CD14-positive monocyte (primary cell): Measurements from ENCODE around the gene TNS2. TPM values are rescaled to one million over a fixed set of nuclear protein-coding genes. Genes with fewer than 3 reads are reported as not detected.

Experiments
- DNase-seq, 3 donors: peaks; one replicate each; pipeline ENCODE4 v3.0.0-alpha.2; 2011 to 2022
- H2AFZ ChIP-seq: 2 replicates; pipeline ENCODE4 v1.6.0; 2012; ENCODE audit warnings: mild to moderate bottlenecking, low read depth, low read length, inconsistent platforms; ENCODE audit not compliant: insufficient read depth, poor library complexity, severe bottlenecking
- H3K27ac ChIP-seq, 2 donors: 1 replicate in 1 of 2; 2 replicates in 1 of 2; pipeline ENCODE4 v1.5.1; 2012 to 2013; ENCODE audit warnings: low read length in 2 of 2, control low read depth in 1 of 2, inconsistent platforms in 1 of 2, low read depth in 1 of 2, mild to moderate bottlenecking in 1 of 2
- H3K27me3 ChIP-seq, 2 donors: one replicate each; pipeline versions ENCODE4 v1.6.0 to v1.6.1; 2011 to 2013; ENCODE audit warnings: low read length in 2 of 2; ENCODE audit not compliant: control insufficient read depth in 2 of 2, insufficient read depth in 2 of 2
- H3K36me3 ChIP-seq, 2 donors: replicated peaks in 1 of 2; 1 replicate in 1 of 2; 2 replicates in 1 of 2; pipeline versions ENCODE4 v1.5.1 to v1.6.1; 2012 to 2013; ENCODE audit warnings: low read length in 2 of 2, control low read depth in 1 of 2, inconsistent platforms in 1 of 2, mild to moderate bottlenecking in 1 of 2; ENCODE audit not compliant: insufficient read depth in 2 of 2, control insufficient read depth in 1 of 2
- H3K4me1 ChIP-seq, 2 donors: 1 replicate in 1 of 2; 2 replicates in 1 of 2; pipeline versions ENCODE4 v1.5.1 to v1.6.1; 2012 to 2013; ENCODE audit warnings: low read length in 2 of 2, control low read depth in 1 of 2, inconsistent platforms in 1 of 2, mild to moderate bottlenecking in 1 of 2, moderate library complexity in 1 of 2; ENCODE audit not compliant: insufficient read depth in 2 of 2, control insufficient read depth in 1 of 2
- H3K4me2 ChIP-seq: replicated peaks from 2 replicates; pipeline ENCODE3; 2012; ENCODE audit warnings: low read length, moderate library complexity, mild to moderate bottlenecking; ENCODE audit not compliant: poor library complexity, severe bottlenecking; ENCODE audit errors: extremely low read depth
- H3K4me3 ChIP-seq, 3 experiments: fragments of 200-600 bp in 1 of 3; sonication (generic) in 1 of 3; replicated peaks in 1 of 3; 1 replicate in 2 of 3; 2 replicates in 1 of 3; pipeline ENCODE4 v1.5.1; 2011 to 2013; ENCODE audit warnings: low read length in 3 of 3, mild to moderate bottlenecking in 3 of 3, control low read depth in 2 of 3, low read depth in 2 of 3, inconsistent platforms in 1 of 3, moderate library complexity in 1 of 3
- H3K79me2 ChIP-seq: 2 replicates; pipeline ENCODE4 v1.6.0; 2012; ENCODE audit warnings: mild to moderate bottlenecking, control low read depth, inconsistent platforms, low read length, moderate library complexity; ENCODE audit not compliant: insufficient read depth
- H3K9ac ChIP-seq: 2 replicates; pipeline ENCODE4 v1.6.0; 2017; ENCODE audit warnings: low read length, mild to moderate bottlenecking; ENCODE audit not compliant: insufficient read depth, poor library complexity, severe bottlenecking
- H3K9me3 ChIP-seq, 2 donors: replicated peaks in 1 of 2; 1 replicate in 1 of 2; 2 replicates in 1 of 2; pipeline versions ENCODE4 v1.5.1 to v1.6.1; 2012 to 2013; ENCODE audit warnings: low read length in 2 of 2, control low read depth in 1 of 2; ENCODE audit not compliant: control insufficient read depth in 1 of 2, insufficient read depth in 1 of 2
- H4K20me1 ChIP-seq: 2 replicates; pipeline ENCODE4 v1.6.0; 2012; ENCODE audit warnings: mild to moderate bottlenecking, low read length, control low read depth, moderate library complexity; ENCODE audit not compliant: insufficient read depth
- H3K27ac Mint-ChIP-seq, 7 donors: one replicate each; pipeline ENCODE4 v1.8.0; 2020; ENCODE audit warnings: mild to moderate bottlenecking in 7 of 7, mixed read lengths in 7 of 7, moderate library complexity in 6 of 7, inconsistent platforms in 2 of 7
- H3K27me3 Mint-ChIP-seq, 3 donors: one replicate each; pipeline ENCODE4 v1.8.0; 2021 to 2022; ENCODE audit warnings: low read depth in 3 of 3, mild to moderate bottlenecking in 3 of 3, mixed read lengths in 3 of 3, moderate library complexity in 3 of 3, inconsistent platforms in 1 of 3
- H3K36me3 Mint-ChIP-seq, 2 donors: one replicate each; pipeline ENCODE4 v1.8.0; 2020; ENCODE audit warnings: mixed read lengths in 2 of 2, inconsistent platforms in 1 of 2, mild to moderate bottlenecking in 1 of 2
- H3K4me1 Mint-ChIP-seq: one replicate; pipeline ENCODE4 v1.8.0; 2020; ENCODE audit warnings: mild to moderate bottlenecking, mixed read lengths
- H3K4me3 Mint-ChIP-seq, 2 donors: one replicate each; pipeline ENCODE4 v1.8.0; 2020; ENCODE audit warnings: mild to moderate bottlenecking in 2 of 2, mixed read lengths in 2 of 2, moderate library complexity in 1 of 2
- H3K9me3 Mint-ChIP-seq, 7 donors: one replicate each; pipeline ENCODE4 v1.8.0; 2020 to 2022; ENCODE audit warnings: mixed read lengths in 7 of 7, mild to moderate bottlenecking in 6 of 7, moderate library complexity in 6 of 7, inconsistent platforms in 2 of 7
- WGBS: methylation state at CpG from one replicate; pipeline ENCODE4 v1.1.5; 2013; ENCODE audit warnings: missing lambda C conversion rate; ENCODE audit not compliant: insufficient coverage; 5-methylcytosine and 5-hydroxymethylcytosine counted together
- intact Hi-C, 2 donors: fragments of 100-400 bp; cut with micrococcal nuclease; formaldehyde crosslinking; loops; one replicate each; pipeline versions ENCODE4 v1.15.0 to v1.15.1; 2023
- polyA plus RNA-seq, 3 donors: library from polyadenylated mRNA; depleted of rRNA in 1 of 3; unstranded in 2 of 3; stranded (reverse) in 1 of 3; fragments of 300-500 nt in 2 of 3; fragments of >200 nt in 1 of 3; fragmentation: Illumina TruSeq in 2 of 3; gene quantifications; 1 replicate in 2 of 3; 2 replicates in 1 of 3; pipeline ENCODE4 v1.2.3, GENCODE V29; 2012 to 2021
- TF ChIP-seq, protein P1 (sequence below): fragments of 200-600 bp; IDR thresholded peaks from one replicate; pipeline ENCODE4 v1.8.0; 2022; ENCODE audit warnings: antibody characterized with exemption, mild to moderate bottlenecking

TNS2 gene
- polyA plus RNA-seq, 3 donors: 0.05 to 0.43 (median 0.36) TPM

- Mint-ChIP-seq H3K27me3 (peaks cover 26 to 35% (median 34%) of the 10 kb centered on the region in 3 donors), H3K9me3 (peaks cover 0 to 4% (median 0%) of the 10 kb centered on the region in 7 donors), H3K4me1 (peaks cover 56% of the 10 kb centered on the region), H3K27ac (no peak overlapping the region), H3K36me3 (peaks cover 0 to 13% of the 10 kb centered on the region in 2 donors), H3K4me3 (no peak overlapping the region)
- Histone ChIP-seq H3K4me1 (peaks cover 61 to 63% of the 10 kb centered on the region in 2 donors), H3K9me3 (no peaks in the 10 kb centered on the region), H2AFZ (no peak overlapping the region), H3K4me2 (no peak overlapping the region), H3K9ac (no peak overlapping the region), H3K79me2 (no peaks in the 10 kb centered on the region), H3K36me3 (no peaks in the 10 kb centered on the region), H4K20me1 (no peaks in the 10 kb centered on the region), H3K27ac (no peak overlapping the region), H3K4me3 (no peak overlapping the region), H3K27me3 (peaks cover 15 to 24% of the 10 kb centered on the region in 2 donors)
- TF ChIP-seq, protein P1, sequence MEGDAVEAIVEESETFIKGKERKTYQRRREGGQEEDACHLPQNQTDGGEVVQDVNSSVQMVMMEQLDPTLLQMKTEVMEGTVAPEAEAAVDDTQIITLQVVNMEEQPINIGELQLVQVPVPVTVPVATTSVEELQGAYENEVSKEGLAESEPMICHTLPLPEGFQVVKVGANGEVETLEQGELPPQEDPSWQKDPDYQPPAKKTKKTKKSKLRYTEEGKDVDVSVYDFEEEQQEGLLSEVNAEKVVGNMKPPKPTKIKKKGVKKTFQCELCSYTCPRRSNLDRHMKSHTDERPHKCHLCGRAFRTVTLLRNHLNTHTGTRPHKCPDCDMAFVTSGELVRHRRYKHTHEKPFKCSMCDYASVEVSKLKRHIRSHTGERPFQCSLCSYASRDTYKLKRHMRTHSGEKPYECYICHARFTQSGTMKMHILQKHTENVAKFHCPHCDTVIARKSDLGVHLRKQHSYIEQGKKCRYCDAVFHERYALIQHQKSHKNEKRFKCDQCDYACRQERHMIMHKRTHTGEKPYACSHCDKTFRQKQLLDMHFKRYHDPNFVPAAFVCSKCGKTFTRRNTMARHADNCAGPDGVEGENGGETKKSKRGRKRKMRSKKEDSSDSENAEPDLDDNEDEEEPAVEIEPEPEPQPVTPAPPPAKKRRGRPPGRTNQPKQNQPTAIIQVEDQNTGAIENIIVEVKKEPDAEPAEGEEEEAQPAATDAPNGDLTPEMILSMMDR: no peak
- WGBS: 100% methylated on average over 9 of the region's 13 CpGs
- intact Hi-C loops: loop anchor here in 1 of 2 donors (5.0 kb wide), 1 partner anchor 33 kb away; no protein-coding TSS in a partner anchor
- DNase-seq: no peak
Observed at GRCh38 chr12:53100466-53101151, 50.7 kb downstream of the TNS2 start.

DNA sequence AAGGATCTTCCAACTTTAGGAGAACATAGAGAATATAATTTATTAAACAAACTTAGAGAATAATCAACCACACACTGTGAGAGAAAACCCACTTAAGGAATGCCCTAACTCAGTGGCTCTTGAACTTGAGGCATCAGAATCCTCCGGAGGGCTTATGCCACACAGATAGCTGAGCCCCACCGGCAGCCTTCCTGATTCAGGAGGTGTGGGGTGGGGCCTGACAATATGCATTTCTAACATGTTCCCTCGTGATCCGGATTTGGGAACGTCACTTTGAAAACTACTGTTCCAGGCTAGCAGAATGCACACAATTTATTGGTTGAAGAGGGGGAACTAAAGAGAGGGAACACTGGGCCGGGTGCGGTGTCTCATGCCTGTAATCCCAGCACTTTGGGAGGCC lies 51.4 kb downstream of the TNS2 start:
- no peak overlapping the region for H3K4me3 Mint-ChIP-seq
- H2AFZ ChIP-seq: no peak overlapping the region
- H3K36me3 Mint-ChIP-seq: peaks cover 0 to 13% of the 10 kb centered on the region in 2 donors
- H3K4me1 ChIP-seq: peaks cover 56 to 57% of the 10 kb centered on the region in 2 donors
- H3K27me3 ChIP-seq: peaks cover 15 to 24% of the 10 kb centered on the region in 2 donors
- H3K4me3 ChIP-seq: no peak overlapping the region
- no peaks in the 10 kb centered on the region for H4K20me1 ChIP-seq
- no peak for DNase-seq
- peaks cover 24 to 34% (median 31%) of the 10 kb centered on the region in 3 donors for H3K27me3 Mint-ChIP-seq
- H3K27ac Mint-ChIP-seq: no peak overlapping the region
- no peak overlapping the region for H3K27ac ChIP-seq
- no peaks in the 10 kb centered on the region for H3K79me2 ChIP-seq
- H3K36me3 ChIP-seq: no peaks in the 10 kb centered on the region
- peaks cover 52% of the 10 kb centered on the region for H3K4me1 Mint-ChIP-seq
- peaks cover 0 to 2% (median 0%) of the 10 kb centered on the region in 7 donors for H3K9me3 Mint-ChIP-seq
- H3K4me2 ChIP-seq: no peak overlapping the region
- TF ChIP-seq, protein P1: no peak
- intact Hi-C loops: loop anchor here in 1 of 2 donors (5.0 kb wide), 1 partner anchor 34 kb away; no protein-coding TSS in a partner anchor
- no peak overlapping the region for H3K9ac ChIP-seq
- no peaks in the 10 kb centered on the region for H3K9me3 ChIP-seq
- WGBS: 91% methylated on average over 7 of the region's 7 CpGs
